Activated T-cell treated with anti-CD3 and anti-CD28 coated beads, Interleukin-2, amount 50 U/mL, for 24 hours (primary cell): ENCODE results near the gene EXD3.

Source experiments
- DNase-seq: peaks from one replicate; pipeline ENCODE4 v3.0.0-alpha.2; 2020
- H3K27ac Mint-ChIP-seq: 2 replicates; pipeline ENCODE4 v1.8.0; 2020; ENCODE audit warnings: mild to moderate bottlenecking, mixed read lengths
- H3K27me3 Mint-ChIP-seq: 2 replicates; pipeline ENCODE4 v1.8.0; 2020; ENCODE audit warnings: mixed read lengths
- H3K36me3 Mint-ChIP-seq: 2 replicates; pipeline ENCODE4 v1.8.0; 2020; ENCODE audit warnings: low read depth, mixed read lengths
- H3K4me1 Mint-ChIP-seq: 2 replicates; pipeline ENCODE4 v1.8.0; 2020; ENCODE audit warnings: low read depth, mixed read lengths
- H3K4me3 Mint-ChIP-seq: 2 replicates; pipeline ENCODE4 v1.8.0; 2020; ENCODE audit warnings: mild to moderate bottlenecking, moderate library complexity, mixed read lengths
- H3K9me3 Mint-ChIP-seq: 2 replicates; pipeline ENCODE4 v1.8.0; 2020; ENCODE audit warnings: mixed read lengths

The EXD3 gene

DNA sequence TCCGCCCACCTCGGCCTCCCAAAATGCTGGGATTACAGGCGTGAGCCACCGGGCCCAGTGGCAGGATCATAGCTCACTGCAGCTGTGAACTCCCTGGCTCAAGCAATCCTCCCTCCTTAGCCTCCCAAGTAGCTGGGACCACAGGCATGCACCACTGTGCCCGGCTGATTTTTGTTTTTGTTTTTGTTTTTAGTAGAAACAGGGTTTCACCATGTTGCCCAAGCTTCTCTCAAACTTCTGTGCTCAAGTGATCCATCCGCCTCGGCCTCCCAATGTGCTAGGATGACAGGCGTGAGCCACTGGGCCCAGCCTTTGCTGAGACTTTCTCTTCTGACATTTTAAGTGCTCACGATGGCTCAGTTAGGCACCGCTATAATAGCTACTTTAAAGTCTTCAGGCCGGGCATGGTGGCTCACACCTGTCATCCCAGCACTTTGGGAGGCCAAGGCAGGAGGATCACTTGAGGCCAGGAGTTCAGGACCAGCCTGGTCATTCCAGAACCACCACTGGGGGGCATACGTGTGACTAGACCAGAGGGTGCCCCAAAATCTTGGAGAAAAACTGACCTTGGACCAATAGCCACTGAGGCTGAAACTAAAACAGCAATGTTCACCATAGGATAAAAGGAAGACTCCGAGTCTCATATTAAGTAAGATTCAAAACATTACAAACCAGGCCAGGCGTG, 21.3 kb upstream of the EXD3 start:
- peaks cover 18% of the 10 kb centered on the region for H3K4me1 Mint-ChIP-seq
- peaks cover 20% of the 10 kb centered on the region for H3K27me3 Mint-ChIP-seq
- no peaks in the 10 kb centered on the region for H3K9me3 Mint-ChIP-seq
- no peak for DNase-seq
- H3K27ac Mint-ChIP-seq = no peak overlapping the region
- H3K36me3 Mint-ChIP-seq = peaks cover 9% of the 10 kb centered on the region
- no peak overlapping the region for H3K4me3 Mint-ChIP-seq

DNA sequence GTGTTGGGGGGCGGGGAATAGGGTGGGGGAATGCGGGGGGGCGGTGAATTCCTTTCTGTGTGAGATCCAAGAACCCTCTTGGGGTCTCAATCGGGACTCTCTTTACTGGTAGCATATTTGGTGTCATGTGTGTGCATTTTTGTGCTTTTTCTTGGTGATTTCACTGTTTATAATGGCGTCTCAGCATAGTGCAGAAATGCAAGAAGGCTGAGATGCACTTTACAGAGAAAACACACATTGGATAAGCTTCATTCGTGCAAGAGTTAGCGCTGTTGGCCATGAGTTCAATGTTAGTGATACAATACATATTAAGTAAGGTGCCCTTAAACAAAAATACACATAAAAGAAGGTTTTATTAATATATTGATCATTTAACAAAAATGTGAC, 19.0 kb upstream of the EXD3 start:
- Mint-ChIP-seq H3K4me1 (peaks cover 16% of the 10 kb centered on the region), H3K27ac (no peak overlapping the region), H3K9me3 (no peaks in the 10 kb centered on the region), H3K27me3 (peaks cover 20% of the 10 kb centered on the region), H3K4me3 (peak overlapping the region; percentile 49), H3K36me3 (no peaks in the 10 kb centered on the region)
- no peak for DNase-seq

DNA sequence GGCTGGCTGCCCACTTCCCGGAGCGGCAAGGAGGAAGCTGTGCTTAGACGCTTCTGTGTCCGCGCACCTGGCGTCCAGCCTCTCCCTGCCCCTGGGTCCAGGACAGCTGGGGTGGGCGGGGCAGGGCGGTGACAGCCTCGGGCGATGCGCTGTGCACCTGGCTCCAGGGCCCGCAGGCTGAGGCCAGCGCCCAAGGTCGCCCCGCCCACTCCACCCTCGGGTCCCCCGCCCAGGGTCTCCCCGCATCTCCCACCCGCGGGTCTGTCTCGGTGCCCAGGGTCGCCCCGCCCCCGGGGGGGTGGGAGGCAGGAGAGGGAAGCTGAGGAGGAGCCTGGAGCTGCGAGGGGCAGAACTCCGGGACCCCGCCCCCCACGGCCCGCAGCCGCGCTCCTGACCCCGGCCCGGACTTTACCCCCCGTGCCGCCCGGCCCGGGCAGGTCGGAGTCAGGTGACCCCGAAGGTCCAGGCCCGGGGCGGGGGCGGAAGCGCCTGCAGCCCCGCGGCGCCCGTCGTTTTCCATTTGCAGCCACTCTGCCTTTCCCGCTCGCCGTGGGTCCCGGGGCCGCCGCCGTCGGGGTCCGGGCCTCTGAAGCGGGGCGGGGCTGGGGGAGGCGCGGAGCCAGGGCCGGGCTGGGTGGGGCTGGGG, 18.4 kb upstream of the EXD3 start, which contains the start of gene ENTPD8:
Gene ENTPD8, minus strand, starts transcription at position 69 of the 646 bp plus-strand sequence. CDS start 3,072 bp downstream, outside the sequence.
- Mint-ChIP-seq H3K36me3 (no peaks in the 10 kb centered on the region), H3K4me1 (peaks cover 16% of the 10 kb centered on the region), H3K4me3 (peak within 1 kb of the TSS; percentile 49), H3K27me3 (peaks cover 20% of the 10 kb centered on the region), H3K9me3 (no peaks in the 10 kb centered on the region), H3K27ac (no peak within 1 kb of the TSS)
- no peak for DNase-seq

DNA sequence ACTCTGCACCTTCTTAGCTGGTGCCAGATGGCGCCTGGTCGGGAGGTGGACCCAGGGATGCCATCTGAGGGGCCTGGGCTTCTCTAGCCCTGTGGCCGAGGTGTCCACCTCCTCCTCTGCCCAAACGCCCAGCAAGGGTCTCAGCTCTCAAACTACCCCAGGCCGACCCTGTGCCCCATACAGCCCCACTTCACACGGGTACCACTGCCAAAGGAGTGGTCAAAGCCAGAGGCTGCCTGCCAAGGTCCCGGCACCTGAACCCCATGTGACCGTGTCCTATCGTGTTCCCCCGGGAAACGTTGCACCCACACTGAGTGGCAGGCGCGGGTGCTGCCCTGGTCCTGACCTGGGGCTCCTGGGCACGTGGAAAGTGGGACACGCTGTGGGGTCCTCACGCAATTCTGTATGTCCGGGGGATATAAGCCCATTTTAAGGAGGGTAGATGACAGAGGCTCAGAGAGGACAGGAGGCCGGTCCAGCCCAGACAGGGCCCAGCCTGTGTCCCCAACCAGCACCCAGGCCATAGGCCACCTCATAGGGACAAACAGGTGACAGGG, 16.3 kb upstream of the EXD3 start:
- peaks cover 2% of the 10 kb centered on the region for H3K4me1 Mint-ChIP-seq
- H3K36me3 Mint-ChIP-seq = no peaks in the 10 kb centered on the region
- no peaks in the 10 kb centered on the region for H3K9me3 Mint-ChIP-seq
- no peak for DNase-seq
- H3K4me3 Mint-ChIP-seq = no peak overlapping the region
- H3K27ac Mint-ChIP-seq = no peak overlapping the region
- peaks cover 15% of the 10 kb centered on the region for H3K27me3 Mint-ChIP-seq

DNA sequence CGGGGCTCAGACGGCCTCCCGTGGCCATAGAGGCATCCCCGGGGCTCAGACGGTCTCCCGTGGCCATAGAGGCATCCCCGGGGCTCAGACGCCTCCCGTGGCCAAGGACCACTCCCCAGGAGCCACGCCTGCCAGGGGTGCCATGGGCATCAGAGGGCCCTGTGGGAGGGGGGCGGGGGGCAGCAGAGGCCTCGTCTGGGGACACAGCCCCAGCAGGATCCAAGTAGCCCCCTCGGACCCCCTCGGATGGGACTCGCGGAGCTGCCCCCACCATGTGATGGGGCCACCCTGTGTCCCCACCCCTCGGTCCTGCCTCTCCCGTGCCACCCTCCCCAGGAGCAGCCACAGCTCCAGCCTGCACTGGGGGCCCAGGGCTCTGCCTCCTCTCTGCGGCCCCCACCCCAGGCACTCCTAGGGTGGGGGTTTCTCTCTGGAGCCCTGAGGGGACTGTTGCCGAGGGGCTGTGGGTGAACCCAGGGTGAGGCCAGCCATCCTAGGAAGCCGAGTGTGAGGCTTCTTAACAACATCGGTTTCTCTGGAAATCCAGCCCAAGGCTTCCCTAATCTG, 15.7 kb upstream of the EXD3 start:
- Mint-ChIP-seq H3K9me3 (no peaks in the 10 kb centered on the region), H3K36me3 (no peaks in the 10 kb centered on the region), H3K27ac (no peak overlapping the region), H3K4me1 (peaks cover 2% of the 10 kb centered on the region), H3K4me3 (no peak overlapping the region), H3K27me3 (peaks cover 13% of the 10 kb centered on the region)
- DNase-seq = no peak

DNA sequence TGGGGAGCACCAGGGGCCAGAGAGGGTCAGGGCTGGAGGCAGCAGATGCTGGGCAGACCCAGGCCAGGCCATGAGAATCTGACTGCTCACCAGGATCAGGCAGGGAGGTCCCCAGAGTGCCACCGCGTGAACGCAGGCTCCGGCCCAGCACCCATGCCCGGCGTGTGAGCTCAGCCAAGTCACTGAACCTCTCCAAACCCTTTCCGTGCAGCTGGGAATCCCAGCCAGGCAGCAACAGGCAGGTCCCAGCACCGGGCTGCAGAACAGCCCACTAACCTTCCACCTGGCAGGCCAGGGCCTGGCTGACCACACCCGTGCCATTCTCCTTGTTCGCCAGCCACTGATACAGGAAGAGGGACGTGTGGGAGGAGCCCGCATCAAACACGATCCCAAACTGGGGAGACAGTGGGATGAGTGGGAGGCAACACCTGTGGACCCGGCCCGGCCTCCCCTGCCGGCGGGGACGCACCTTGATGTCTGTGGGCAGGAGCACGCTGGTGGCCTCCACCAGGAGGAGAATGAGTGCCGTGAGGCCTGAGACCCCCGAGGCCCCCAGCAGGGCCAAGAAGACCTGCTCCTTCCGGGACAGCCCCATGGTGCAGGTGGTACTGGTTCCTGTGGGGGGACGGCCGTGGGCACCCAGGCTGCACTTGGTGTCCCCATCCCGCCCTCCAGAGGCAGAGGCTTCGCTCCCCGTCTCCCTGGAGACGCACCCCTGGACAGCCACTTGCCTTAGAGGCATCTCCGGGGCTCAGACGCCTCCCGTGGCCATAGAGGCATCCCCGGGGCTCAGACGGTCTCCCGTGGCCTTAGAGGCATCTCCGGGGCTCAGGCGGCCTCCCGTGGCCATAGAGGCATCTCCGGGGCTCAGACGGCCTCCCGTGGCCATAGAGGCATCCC, 15.0 kb upstream of the EXD3 start:
- H3K27ac Mint-ChIP-seq = no peak overlapping the region
- H3K36me3 Mint-ChIP-seq = no peaks in the 10 kb centered on the region
- no peak overlapping the region for H3K4me3 Mint-ChIP-seq
- peaks cover 9% of the 10 kb centered on the region for H3K27me3 Mint-ChIP-seq
- H3K9me3 Mint-ChIP-seq = no peaks in the 10 kb centered on the region
- DNase-seq = no peak
- H3K4me1 Mint-ChIP-seq = peaks cover 2% of the 10 kb centered on the region

DNA sequence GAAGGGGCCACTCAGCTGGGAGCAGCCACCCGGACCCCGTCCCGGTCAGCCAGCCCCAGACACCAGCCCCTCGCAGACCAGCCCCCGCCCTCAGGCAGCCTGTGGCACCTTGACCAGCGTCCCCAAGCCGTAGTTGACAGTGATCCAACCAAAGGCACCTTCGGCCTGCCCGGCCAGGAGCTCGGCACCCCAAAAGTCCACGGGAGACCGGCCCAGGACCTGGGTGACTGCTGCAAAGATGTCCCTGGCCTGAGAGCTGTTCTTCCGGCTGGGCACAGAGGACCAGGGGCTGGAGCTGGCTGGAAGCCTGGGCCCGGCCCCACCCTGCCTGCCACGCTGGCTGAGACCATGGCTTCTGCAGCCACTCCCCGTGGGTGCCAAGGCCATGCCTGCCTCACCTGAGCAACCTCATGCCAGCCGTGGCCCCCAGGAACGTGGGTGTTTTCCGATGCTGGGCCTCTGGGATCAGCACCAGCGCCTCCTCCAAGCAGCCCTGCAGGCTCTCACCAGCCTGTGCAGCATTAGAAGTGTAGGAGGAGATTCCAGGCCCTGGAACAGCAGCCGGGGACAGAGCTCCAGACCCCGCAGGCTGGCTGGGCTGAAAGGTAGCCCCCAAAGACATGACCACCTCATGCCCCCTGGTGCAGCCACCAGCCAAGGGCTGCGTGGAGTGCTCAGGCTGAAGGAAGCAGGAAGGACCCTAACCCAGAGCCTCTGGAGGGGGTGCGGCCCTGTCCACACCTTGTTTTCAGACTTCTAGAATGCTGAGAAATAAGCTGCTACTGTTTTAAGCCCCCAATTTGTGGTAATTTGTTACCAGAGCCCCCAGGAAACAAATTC, 14.0 kb upstream of the EXD3 start:
- Mint-ChIP-seq H3K4me3 (no peak overlapping the region), H3K36me3 (no peaks in the 10 kb centered on the region), H3K27me3 (peaks cover 2% of the 10 kb centered on the region), H3K27ac (no peak overlapping the region), H3K9me3 (no peaks in the 10 kb centered on the region), H3K4me1 (peaks cover 2% of the 10 kb centered on the region)
- DNase-seq = no peak

DNA sequence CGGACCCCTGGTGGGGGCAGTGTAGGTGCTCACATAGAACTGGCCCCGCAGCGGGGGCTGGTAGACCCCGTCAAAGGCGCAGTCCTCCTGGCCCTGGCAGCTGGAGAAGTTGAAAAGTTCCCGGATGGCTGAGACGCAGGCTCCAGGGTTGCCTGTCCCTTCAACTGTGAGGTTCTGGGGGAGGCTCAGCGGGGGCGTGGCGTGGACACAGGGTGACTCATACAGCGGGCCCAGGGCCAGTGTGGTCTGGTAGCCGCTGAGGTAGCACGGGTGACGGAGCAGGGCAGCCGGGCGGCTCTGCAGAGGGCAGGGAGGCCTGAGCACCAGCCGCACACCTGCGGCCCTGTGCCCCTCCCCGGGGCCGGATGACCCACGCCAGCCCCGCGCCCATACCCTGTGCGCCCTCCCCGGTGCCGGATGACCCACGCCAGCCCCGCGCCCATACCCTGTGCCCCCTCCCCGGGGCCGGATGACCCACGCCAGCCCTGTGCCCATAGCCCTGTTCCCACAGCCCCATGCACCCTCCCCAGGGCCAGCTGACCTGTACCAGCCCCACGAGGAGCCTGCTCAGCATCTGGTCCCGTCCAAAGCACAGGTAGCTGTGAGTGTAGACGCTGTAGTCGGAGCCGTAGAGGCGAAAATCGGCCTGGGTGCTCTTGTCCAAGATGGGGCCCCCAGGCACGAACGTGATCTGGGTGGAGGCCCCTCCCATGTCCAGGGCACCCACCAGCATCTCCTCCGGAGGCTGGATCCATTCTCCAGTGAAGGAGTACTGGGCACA, 13.2 kb upstream of the EXD3 start:
- H3K27ac Mint-ChIP-seq = no peak overlapping the region
- no peaks in the 10 kb centered on the region for H3K9me3 Mint-ChIP-seq
- no peak overlapping the region for H3K4me3 Mint-ChIP-seq
- DNase-seq = no peak
- no peaks in the 10 kb centered on the region for H3K4me1 Mint-ChIP-seq
- no peaks in the 10 kb centered on the region for H3K36me3 Mint-ChIP-seq
- H3K27me3 Mint-ChIP-seq = no peaks in the 10 kb centered on the region

DNA sequence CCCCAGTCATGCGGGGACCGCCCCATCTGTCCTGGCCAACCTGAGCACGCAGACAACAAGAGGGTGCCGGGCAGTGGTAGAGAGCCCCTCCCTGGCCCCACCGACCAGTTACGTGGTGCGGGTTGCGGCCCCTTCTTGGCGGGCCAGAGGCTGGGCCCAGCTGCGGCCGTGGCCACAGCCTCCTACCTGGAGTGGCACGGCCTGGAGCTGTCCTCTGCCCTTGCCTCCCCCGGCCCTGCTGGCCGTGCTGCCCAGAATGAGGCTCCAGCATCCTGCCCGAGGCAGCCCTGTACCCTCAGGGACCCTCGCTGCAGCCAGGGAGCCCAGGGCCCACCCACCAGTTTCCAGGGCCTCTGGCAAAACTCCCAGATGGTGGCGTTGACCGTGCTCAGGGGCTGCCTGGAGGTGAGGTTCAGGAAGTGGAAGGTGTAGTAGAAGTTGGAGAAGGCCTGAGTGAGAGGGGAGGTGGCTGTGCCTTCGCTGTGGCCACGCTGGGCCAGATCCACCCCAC, 12.5 kb upstream of the EXD3 start:
- Mint-ChIP-seq H3K4me1 (no peaks in the 10 kb centered on the region), H3K4me3 (no peak overlapping the region), H3K9me3 (no peaks in the 10 kb centered on the region), H3K27ac (no peak overlapping the region), H3K27me3 (no peaks in the 10 kb centered on the region), H3K36me3 (no peaks in the 10 kb centered on the region)
- no peak for DNase-seq

DNA sequence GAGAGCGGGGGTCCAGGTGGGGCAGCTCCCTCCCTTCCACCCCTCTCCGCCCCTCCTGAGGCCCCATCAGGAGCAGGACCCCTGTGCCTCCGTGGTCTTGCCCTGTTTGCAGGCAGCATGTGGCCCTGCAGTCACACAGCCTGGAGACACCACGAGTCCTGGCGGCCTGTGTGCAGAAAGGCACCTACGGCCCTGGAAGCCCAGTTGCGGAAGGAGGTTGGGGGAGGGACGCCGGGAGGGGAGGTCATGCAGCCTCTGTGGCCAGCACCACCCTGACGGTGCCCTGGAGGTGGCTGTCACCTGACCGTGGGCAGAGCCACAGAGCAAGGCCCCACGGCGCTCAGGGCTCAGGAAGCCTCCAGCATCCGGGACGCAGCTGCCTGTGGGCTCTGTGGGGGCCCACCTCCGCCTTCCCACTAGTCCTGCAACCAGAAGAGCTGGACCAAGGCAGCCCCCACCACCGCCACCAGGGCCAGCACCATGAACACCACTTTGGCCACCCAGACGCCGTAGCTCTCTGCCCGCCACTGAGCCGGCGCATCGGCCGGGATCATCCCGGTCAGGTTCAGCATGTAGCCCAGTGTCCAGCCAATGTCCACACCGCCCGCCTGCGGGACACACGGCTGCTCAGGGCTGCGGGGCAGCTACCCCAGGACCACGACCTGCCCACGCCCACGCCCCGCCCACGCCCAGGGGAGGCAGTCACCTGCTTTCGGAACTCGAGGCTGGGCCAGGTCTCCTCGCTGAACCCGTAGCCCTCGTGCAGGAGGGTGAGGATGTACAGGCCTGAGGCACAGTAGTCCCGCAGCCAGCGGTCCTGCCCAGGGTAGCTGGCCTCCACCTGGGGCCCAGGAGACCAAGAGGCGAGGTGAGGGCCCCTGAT, 11.8 kb upstream of the EXD3 start:
- DNase-seq = no peak
- Mint-ChIP-seq H3K4me1 (no peaks in the 10 kb centered on the region), H3K27me3 (no peaks in the 10 kb centered on the region), H3K27ac (no peak overlapping the region), H3K36me3 (no peaks in the 10 kb centered on the region), H3K4me3 (no peak overlapping the region), H3K9me3 (no peaks in the 10 kb centered on the region)

DNA sequence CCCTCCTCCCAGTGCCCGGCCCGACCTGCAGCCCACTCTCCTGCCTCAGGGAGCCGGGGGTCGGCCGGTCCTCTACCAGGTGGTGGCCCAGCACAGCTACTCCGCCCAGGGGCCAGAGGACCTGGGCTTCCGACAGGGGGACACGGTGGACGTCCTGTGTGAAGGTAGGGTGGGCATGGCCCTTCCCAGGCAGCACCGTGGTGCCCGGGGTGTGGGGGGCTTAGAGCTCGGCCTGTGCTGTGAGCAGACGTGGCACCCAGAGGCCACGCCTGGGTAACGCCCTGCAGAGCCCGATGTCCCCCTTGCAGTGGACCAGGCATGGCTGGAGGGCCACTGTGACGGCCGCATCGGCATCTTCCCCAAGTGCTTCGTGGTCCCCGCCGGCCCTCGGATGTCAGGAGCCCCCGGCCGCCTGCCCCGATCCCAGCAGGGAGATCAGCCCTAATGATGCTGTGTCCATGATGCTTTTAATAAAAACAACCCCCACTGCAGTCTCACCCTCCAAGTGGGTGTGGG, 11.0 kb upstream of the EXD3 start:
- H3K27me3 Mint-ChIP-seq = no peaks in the 10 kb centered on the region
- no peaks in the 10 kb centered on the region for H3K36me3 Mint-ChIP-seq
- DNase-seq = no peak
- H3K4me3 Mint-ChIP-seq = no peak overlapping the region
- H3K9me3 Mint-ChIP-seq = no peaks in the 10 kb centered on the region
- H3K4me1 Mint-ChIP-seq = no peaks in the 10 kb centered on the region
- no peak overlapping the region for H3K27ac Mint-ChIP-seq

DNA sequence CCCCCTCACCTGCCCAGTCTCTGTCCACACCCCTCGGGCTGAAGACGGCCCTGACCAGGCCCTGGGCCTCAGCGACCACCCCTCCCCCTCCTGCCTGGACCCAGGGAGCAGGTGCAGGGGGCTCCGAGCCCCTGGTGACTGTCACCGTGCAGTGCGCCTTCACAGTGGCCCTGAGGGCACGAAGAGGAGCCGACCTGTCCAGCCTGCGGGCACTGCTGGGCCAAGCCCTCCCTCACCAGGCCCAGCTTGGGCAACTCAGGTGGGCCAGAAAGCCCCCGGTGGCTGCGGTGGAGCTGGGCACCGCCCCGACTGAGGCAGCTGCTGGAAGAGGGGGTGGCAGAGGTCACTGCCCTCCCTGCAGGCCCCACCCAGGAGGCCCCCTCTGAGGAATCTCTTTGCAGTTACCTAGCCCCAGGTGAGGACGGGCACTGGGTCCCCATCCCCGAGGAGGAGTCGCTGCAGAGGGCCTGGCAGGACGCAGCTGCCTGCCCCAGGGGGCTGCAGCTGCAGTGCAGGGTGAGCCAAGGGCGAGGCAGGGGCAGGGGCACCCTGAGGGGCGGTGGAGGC, 10.5 kb upstream of the EXD3 start:
- no peak overlapping the region for H3K27ac Mint-ChIP-seq
- no peaks in the 10 kb centered on the region for H3K27me3 Mint-ChIP-seq
- H3K36me3 Mint-ChIP-seq = no peaks in the 10 kb centered on the region
- H3K4me3 Mint-ChIP-seq = no peak overlapping the region
- no peak for DNase-seq
- no peaks in the 10 kb centered on the region for H3K4me1 Mint-ChIP-seq
- no peaks in the 10 kb centered on the region for H3K9me3 Mint-ChIP-seq
